NCI-H460 (cell line): ENCODE measurements around the gene RCOR1. TPM values are rescaled to one million over a fixed set of nuclear protein-coding genes. Genes with fewer than 3 reads are reported as not detected.

ENCODE experiments used
- DNase-seq: peaks from one replicate; pipeline ENCODE4 v3.0.0-alpha.2; 2016; ENCODE audit warnings: low read depth; ENCODE audit errors: extremely low read depth
- total RNA-seq: library from RNA; depleted of rRNA; stranded (reverse); fragments of >200 nt; shearing (Covaris generic); gene quantifications from 2 replicates; pipeline ENCODE4 v1.2.3, GENCODE V29; 2014

RCOR1 gene
- total RNA-seq, 1 experiment from 2014 or later = 24.9 TPM

GRCh38 chr14:102699416-102700110 lies 107.1 kb downstream of the RCOR1 start:
- DNase-seq = no peak

GRCh38 chr14:102708494-102708893 lies 116.0 kb downstream of the RCOR1 start:
- no peak for DNase-seq

GRCh38 chr14:102711207-102711606 lies 118.8 kb downstream of the RCOR1 start:
- no peak for DNase-seq

- DNase-seq = no peak
Measured at GRCh38 chr14:102711946-102712345, 119.5 kb downstream of the RCOR1 start.

GRCh38 chr14:102717276-102717675 lies 124.8 kb downstream of the RCOR1 start:
- DNase-seq = no peak

GRCh38 chr14:102722646-102723045 lies 130.2 kb downstream of the RCOR1 start:
- DNase-seq = no peak

GRCh38 chr14:102723650-102724049 lies 131.2 kb downstream of the RCOR1 start:
- no peak for DNase-seq

- no peak for DNase-seq
Measured at GRCh38 chr14:102726191-102726949, 133.9 kb downstream of the RCOR1 start.

GRCh38 chr14:102727336-102728095 lies 135.1 kb downstream of the RCOR1 start:
- no peak for DNase-seq

GRCh38 chr14:102728501-102728900 lies 136.1 kb downstream of the RCOR1 start:
- no peak for DNase-seq

- no peak for DNase-seq
Measured at GRCh38 chr14:102729268-102729667, 136.8 kb downstream of the RCOR1 start.

- DNase-seq = no peak
Measured at GRCh38 chr14:102729825-102730224, 137.4 kb downstream of the RCOR1 start.

GRCh38 chr14:102731101-102731870 lies 138.8 kb downstream of the RCOR1 start:
- no peak for DNase-seq

- no peak for DNase-seq
Measured at GRCh38 chr14:102731871-102732800, 139.7 kb downstream of the RCOR1 start.

GRCh38 chr14:102732924-102733323 lies 140.5 kb downstream of the RCOR1 start:
- no peak for DNase-seq

GRCh38 chr14:102733326-102733725 lies 140.9 kb downstream of the RCOR1 start:
- no peak for DNase-seq

- DNase-seq = no peak
Measured at GRCh38 chr14:102734436-102734835, 142.0 kb downstream of the RCOR1 start.

- no peak for DNase-seq
Measured at GRCh38 chr14:102736956-102737355, 144.5 kb downstream of the RCOR1 start.
